ENCODE data around the gene MSL3.

The MSL3 gene

GRCh38 chrX:11750694-11751093 lies 7.3 kb upstream of the MSL3 start:
- H3K4me1 ChIP-seq (ENCODE audit: control insufficient read depth, insufficient read depth, low read length) = no peaks in the 10 kb centered on the region
- peaks cover 6% of the 10 kb centered on the region for H3K27me3 ChIP-seq (ENCODE audit: control insufficient read depth, insufficient read depth, low read length)
- no peak overlapping the region for H3K9ac ChIP-seq (ENCODE audit: low read depth, low read length)
- no peaks in the 10 kb centered on the region for H3K36me3 ChIP-seq (ENCODE audit: control insufficient read depth, insufficient read depth, low read length)
- H3K9me3 ChIP-seq (ENCODE audit: control insufficient read depth, insufficient read depth, low read length) = no peaks in the 10 kb centered on the region
- no peak overlapping the region for H3K4me3 ChIP-seq (ENCODE audit: low read depth, low read length)

GRCh38 chrX:11751261-11751660 lies 6.8 kb upstream of the MSL3 start:
- Histone ChIP-seq H3K27me3 (ENCODE audit: control insufficient read depth, insufficient read depth, low read length) (peaks cover 12% of the 10 kb centered on the region), H3K36me3 (ENCODE audit: control insufficient read depth, insufficient read depth, low read length) (no peaks in the 10 kb centered on the region), H3K9ac (ENCODE audit: low read depth, low read length) (no peak overlapping the region), H3K4me1 (ENCODE audit: control insufficient read depth, insufficient read depth, low read length) (no peaks in the 10 kb centered on the region), H3K9me3 (ENCODE audit: control insufficient read depth, insufficient read depth, low read length) (no peaks in the 10 kb centered on the region), H3K4me3 (ENCODE audit: low read depth, low read length) (no peak overlapping the region)

- H3K27me3 ChIP-seq (ENCODE audit: control insufficient read depth, insufficient read depth, low read length) = peaks cover 23% of the 10 kb centered on the region
- no peaks in the 10 kb centered on the region for H3K36me3 ChIP-seq (ENCODE audit: control insufficient read depth, insufficient read depth, low read length)
- no peak overlapping the region for H3K4me3 ChIP-seq (ENCODE audit: low read depth, low read length)
- H3K9me3 ChIP-seq (ENCODE audit: control insufficient read depth, insufficient read depth, low read length) = no peaks in the 10 kb centered on the region
- no peak overlapping the region for H3K9ac ChIP-seq (ENCODE audit: low read depth, low read length)
- H3K4me1 ChIP-seq (ENCODE audit: control insufficient read depth, insufficient read depth, low read length) = peaks cover 6% of the 10 kb centered on the region
Observed at GRCh38 chrX:11753668-11754067, 4.4 kb upstream of the MSL3 start.

- H3K9ac ChIP-seq (ENCODE audit: low read depth, low read length) = no peak overlapping the region
- peaks cover 6% of the 10 kb centered on the region for H3K4me1 ChIP-seq (ENCODE audit: control insufficient read depth, insufficient read depth, low read length)
- H3K9me3 ChIP-seq (ENCODE audit: control insufficient read depth, insufficient read depth, low read length) = no peaks in the 10 kb centered on the region
- H3K27me3 ChIP-seq (ENCODE audit: control insufficient read depth, insufficient read depth, low read length) = peaks cover 23% of the 10 kb centered on the region
- H3K36me3 ChIP-seq (ENCODE audit: control insufficient read depth, insufficient read depth, low read length) = no peaks in the 10 kb centered on the region
- no peak overlapping the region for H3K4me3 ChIP-seq (ENCODE audit: low read depth, low read length)
Observed at GRCh38 chrX:11754958-11755645, 2.9 kb upstream of the MSL3 start.

- Histone ChIP-seq H3K4me1 (ENCODE audit: control insufficient read depth, insufficient read depth, low read length) (peaks cover 6% of the 10 kb centered on the region), H3K27me3 (ENCODE audit: control insufficient read depth, insufficient read depth, low read length) (peaks cover 23% of the 10 kb centered on the region), H3K9me3 (ENCODE audit: control insufficient read depth, insufficient read depth, low read length) (no peaks in the 10 kb centered on the region), H3K36me3 (ENCODE audit: control insufficient read depth, insufficient read depth, low read length) (no peaks in the 10 kb centered on the region), H3K4me3 (ENCODE audit: low read depth, low read length) (no peak overlapping the region), H3K9ac (ENCODE audit: low read depth, low read length) (no peak overlapping the region)
Observed at GRCh38 chrX:11755724-11756123, 2.3 kb upstream of the MSL3 start.

GRCh38 chrX:11756354-11757318 lies 1.4 kb upstream of the MSL3 start:
- peaks cover 23% of the 10 kb centered on the region for H3K27me3 ChIP-seq (ENCODE audit: control insufficient read depth, insufficient read depth, low read length)
- no peaks in the 10 kb centered on the region for H3K9me3 ChIP-seq (ENCODE audit: control insufficient read depth, insufficient read depth, low read length)
- no peak overlapping the region for H3K9ac ChIP-seq (ENCODE audit: low read depth, low read length)
- H3K4me3 ChIP-seq (ENCODE audit: low read depth, low read length) = peak overlapping the region; percentile 75
- no peaks in the 10 kb centered on the region for H3K36me3 ChIP-seq (ENCODE audit: control insufficient read depth, insufficient read depth, low read length)
- H3K4me1 ChIP-seq (ENCODE audit: control insufficient read depth, insufficient read depth, low read length) = peaks cover 6% of the 10 kb centered on the region

- peak overlapping the region; percentile 75 for H3K4me3 ChIP-seq (ENCODE audit: low read depth, low read length)
Observed at GRCh38 chrX:11757397-11757718, 679 bp upstream of the MSL3 start.

GRCh38 chrX:11758400-11759171 lies 549 bp downstream of the MSL3 start:
- peaks cover 21% of the 10 kb centered on the region for H3K27me3 ChIP-seq (ENCODE audit: control insufficient read depth, insufficient read depth, low read length)

More at GRCh38 chrX:11757397-11757718, 679 bp upstream of the MSL3 start:
- no peaks in the 10 kb centered on the region for H3K36me3 ChIP-seq (ENCODE audit: control insufficient read depth, insufficient read depth, low read length)
- H3K9ac ChIP-seq (ENCODE audit: low read depth, low read length) = no peak overlapping the region
- H3K9me3 ChIP-seq (ENCODE audit: control insufficient read depth, insufficient read depth, low read length) = no peaks in the 10 kb centered on the region
- peaks cover 23% of the 10 kb centered on the region for H3K27me3 ChIP-seq (ENCODE audit: control insufficient read depth, insufficient read depth, low read length)
- peaks cover 6% of the 10 kb centered on the region for H3K4me1 ChIP-seq (ENCODE audit: control insufficient read depth, insufficient read depth, low read length)

GRCh38 chrX:11759172-11759460 lies 1.1 kb downstream of the MSL3 start:
- H3K9ac ChIP-seq (ENCODE audit: low read depth, low read length) = no peak overlapping the region
- H3K9me3 ChIP-seq (ENCODE audit: control insufficient read depth, insufficient read depth, low read length) = no peaks in the 10 kb centered on the region
- H3K36me3 ChIP-seq (ENCODE audit: control insufficient read depth, insufficient read depth, low read length) = peaks cover 11% of the 10 kb centered on the region
- peak overlapping the region; percentile 95 for H3K4me3 ChIP-seq (ENCODE audit: low read depth, low read length)
- peaks cover 19% of the 10 kb centered on the region for H3K27me3 ChIP-seq (ENCODE audit: control insufficient read depth, insufficient read depth, low read length)
- H3K4me1 ChIP-seq (ENCODE audit: control insufficient read depth, insufficient read depth, low read length) = peaks cover 6% of the 10 kb centered on the region

More at GRCh38 chrX:11758400-11759171, 549 bp downstream of the MSL3 start:
- peak overlapping the region; percentile 65 for H3K9ac ChIP-seq (ENCODE audit: low read depth, low read length)
- peaks cover 6% of the 10 kb centered on the region for H3K4me1 ChIP-seq (ENCODE audit: control insufficient read depth, insufficient read depth, low read length)
- H3K4me3 ChIP-seq (ENCODE audit: low read depth, low read length) = peak overlapping the region; percentile 95
- H3K9me3 ChIP-seq (ENCODE audit: control insufficient read depth, insufficient read depth, low read length) = no peaks in the 10 kb centered on the region
- peaks cover 7% of the 10 kb centered on the region for H3K36me3 ChIP-seq (ENCODE audit: control insufficient read depth, insufficient read depth, low read length)

GRCh38 chrX:11759461-11760311 lies 1.6 kb downstream of the MSL3 start:
- Histone ChIP-seq H3K4me3 (ENCODE audit: low read depth, low read length) (peak overlapping the region; percentile 95), H3K9ac (ENCODE audit: low read depth, low read length) (no peak overlapping the region), H3K36me3 (ENCODE audit: control insufficient read depth, insufficient read depth, low read length) (peaks cover 11% of the 10 kb centered on the region), H3K4me1 (ENCODE audit: control insufficient read depth, insufficient read depth, low read length) (peaks cover 6% of the 10 kb centered on the region), H3K27me3 (ENCODE audit: control insufficient read depth, insufficient read depth, low read length) (peaks cover 19% of the 10 kb centered on the region), H3K9me3 (ENCODE audit: control insufficient read depth, insufficient read depth, low read length) (no peaks in the 10 kb centered on the region)

GRCh38 chrX:11760958-11761357 lies 2.9 kb downstream of the MSL3 start:
- no peak overlapping the region for H3K4me3 ChIP-seq (ENCODE audit: low read depth, low read length)
- peaks cover 6% of the 10 kb centered on the region for H3K4me1 ChIP-seq (ENCODE audit: control insufficient read depth, insufficient read depth, low read length)
- no peaks in the 10 kb centered on the region for H3K9me3 ChIP-seq (ENCODE audit: control insufficient read depth, insufficient read depth, low read length)
- H3K27me3 ChIP-seq (ENCODE audit: control insufficient read depth, insufficient read depth, low read length) = peaks cover 14% of the 10 kb centered on the region
- no peak overlapping the region for H3K9ac ChIP-seq (ENCODE audit: low read depth, low read length)
- H3K36me3 ChIP-seq (ENCODE audit: control insufficient read depth, insufficient read depth, low read length) = peaks cover 19% of the 10 kb centered on the region

All from iPS-15b (cell line).